Peyer's patch (tissue), 4 donors: ENCODE data around the gene RNF220. TPM values are rescaled to one million over a fixed set of nuclear protein-coding genes. Genes with fewer than 3 reads are reported as not detected.
A peak's percentile ranks its signal among the peaks of the same experiment; 100 is the strongest.

Experiments
- DNase-seq, 3 donors: peaks; one replicate each; pipeline ENCODE4 v3.0.0-alpha.2; 2017 to 2019
- H3K27ac ChIP-seq, 4 donors: fragments of 200-600 bp; sonication (generic); one replicate each; pipeline ENCODE4 v1.5.1; 2016 to 2019
- H3K27me3 ChIP-seq, 2 donors: fragments of 200-600 bp; sonication (generic); one replicate each; pipeline ENCODE4 v1.5.1; 2019
- H3K36me3 ChIP-seq, 3 donors: fragments of 200-600 bp; sonication (generic); one replicate each; pipeline ENCODE4 v1.5.1; 2016 to 2019
- H3K4me1 ChIP-seq, 4 donors: fragments of 200-600 bp; sonication (generic); one replicate each; pipeline ENCODE4 v1.5.1; 2016 to 2019
- H3K4me3 ChIP-seq, 4 donors: fragments of 200-600 bp; sonication (generic); 1 replicate in 3 of 4; 2 replicates in 1 of 4; pipeline ENCODE4 v1.5.1; 2016 to 2019; ENCODE audit warnings: mild to moderate bottlenecking in 1 of 4
- H3K9me3 ChIP-seq, 4 donors: fragments of 200-600 bp; sonication (generic); one replicate each; pipeline ENCODE4 v1.5.1; 2016 to 2019; ENCODE audit warnings: mild to moderate bottlenecking in 1 of 4
- CTCF ChIP-seq, 6 experiments: fragments of 450-650 bp in 4 of 6; fragments of 200-600 bp in 2 of 6; sonication (generic) in 1 of 6; IDR thresholded peaks; one replicate each; pipeline ENCODE4 v1.5.1; 2017 to 2019; ENCODE audit warnings: antibody characterized with exemption in 6 of 6, mild to moderate bottlenecking in 3 of 6, moderate library complexity in 1 of 6
- POLR2A ChIP-seq, 2 donors: fragments of 450-650 bp; IDR thresholded peaks; one replicate each; pipeline ENCODE4 v1.5.1; 2017; ENCODE audit warnings: antibody characterized with exemption in 2 of 2, mild to moderate bottlenecking in 2 of 2, moderate library complexity in 2 of 2
- total RNA-seq, 4 donors: library from RNA; depleted of rRNA; stranded (reverse); fragments of >200 nt; gene quantifications; one replicate each; pipeline ENCODE4 v1.1.0, GENCODE V29; 2016

Gene RNF220
- total RNA-seq, 4 donors from 2014 or later = 107 to 152 (median 114) TPM

GRCh38 chr1:44650159-44650831 lies 245.2 kb downstream of the RNF220 start:
- Histone ChIP-seq H3K27me3 (no peaks in the 10 kb centered on the region), H3K27ac (peak overlapping the region in 2 of 4 donors; percentile 72 to 80), H3K36me3 (peaks cover 0 to 64% (median 0%) of the 10 kb centered on the region in 3 donors), H3K4me3 (no peak overlapping the region), H3K9me3 (no peaks in the 10 kb centered on the region), H3K4me1 (peaks cover 0 to 49% (median 4%) of the 10 kb centered on the region in 4 donors)
- TF ChIP-seq POLR2A (IDR thresholded peaks at IDR 0.05) (peak in 1 of 2 donors; percentile 37), CTCF (IDR thresholded peaks at IDR 0.05) (no peak)
- DNase-seq = peak in 2 of 3 donors; percentile 75 to 79

- Histone ChIP-seq H3K36me3 (peaks cover 0 to 58% (median 0%) of the 10 kb centered on the region in 3 donors), H3K27me3 (no peaks in the 10 kb centered on the region), H3K4me1 (peaks cover 0 to 47% (median 4%) of the 10 kb centered on the region in 4 donors), H3K27ac (peak overlapping the region in 2 of 4 donors; percentile 72 to 80), H3K9me3 (no peaks in the 10 kb centered on the region), H3K4me3 (no peak overlapping the region)
- TF ChIP-seq CTCF (IDR thresholded peaks at IDR 0.05) (no peak), POLR2A (IDR thresholded peaks at IDR 0.05) (no peak)
- DNase-seq = peak in 1 of 3 donors; percentile 42
These were observed 246.0 kb downstream of the RNF220 start for GRCh38 chr1:44651069-44651468.

GRCh38 chr1:44652445-44653106 lies 247.5 kb downstream of the RNF220 start:
- peak; percentile 79 to 93 (median 85) for DNase-seq
- H3K27me3 ChIP-seq = no peaks in the 10 kb centered on the region
- peaks cover 0 to 46% (median 4%) of the 10 kb centered on the region in 4 donors for H3K4me1 ChIP-seq
- H3K36me3 ChIP-seq = peaks cover 0 to 44% (median 0%) of the 10 kb centered on the region in 3 donors
- H3K9me3 ChIP-seq = no peaks in the 10 kb centered on the region
- peak overlapping the region in 1 of 4 donors; percentile 32 for H3K27ac ChIP-seq
- TF ChIP-seq CTCF (IDR thresholded peaks at IDR 0.05) (peak; percentile 85 to 96 (median 96)), POLR2A (IDR thresholded peaks at IDR 0.05) (no peak)
- H3K4me3 ChIP-seq = no peak overlapping the region

- peaks cover 0 to 44% (median 0%) of the 10 kb centered on the region in 3 donors for H3K36me3 ChIP-seq
- H3K4me3 ChIP-seq = no peak overlapping the region
- H3K9me3 ChIP-seq = no peaks in the 10 kb centered on the region
- no peak overlapping the region for H3K27ac ChIP-seq
- no peaks in the 10 kb centered on the region for H3K27me3 ChIP-seq
- TF ChIP-seq POLR2A (IDR thresholded peaks at IDR 0.05) (no peak), CTCF (IDR thresholded peaks at IDR 0.05) (no peak)
- no peak for DNase-seq
- H3K4me1 ChIP-seq = peaks cover 0 to 40% (median 4%) of the 10 kb centered on the region in 4 donors
These were observed 248.3 kb downstream of the RNF220 start for GRCh38 chr1:44653107-44653964.

GRCh38 chr1:44654621-44655187 lies 249.6 kb downstream of the RNF220 start:
- H3K4me1 ChIP-seq = peaks cover 0 to 31% (median 2%) of the 10 kb centered on the region in 4 donors
- no peaks in the 10 kb centered on the region for H3K9me3 ChIP-seq
- H3K36me3 ChIP-seq = peaks cover 0 to 32% (median 0%) of the 10 kb centered on the region in 3 donors
- no peak overlapping the region for H3K4me3 ChIP-seq
- DNase-seq = no peak
- TF ChIP-seq CTCF (IDR thresholded peaks at IDR 0.05) (no peak), POLR2A (IDR thresholded peaks at IDR 0.05) (no peak)
- H3K27ac ChIP-seq = no peak overlapping the region
- no peaks in the 10 kb centered on the region for H3K27me3 ChIP-seq
